H9 (cell line): ENCODE results near the gene CDH13. TPM values are rescaled to one million over a fixed set of nuclear protein-coding genes. Genes with fewer than 3 reads are reported as not detected.

Experiments
- DNase-seq: peaks from one replicate; pipeline ENCODE4 v3.0.0-alpha.2; 2017
- H2AFZ ChIP-seq: one replicate; pipeline ENCODE4 v1.6.1; 2013; ENCODE audit warnings: mild to moderate bottlenecking, low read length, control low read depth, moderate library complexity
- H2AK5ac ChIP-seq: 2 replicates; pipeline ENCODE4 v1.6.1; 2013; ENCODE audit warnings: low read length, control low read depth, mixed read lengths; ENCODE audit not compliant: insufficient read length
- H2BK120ac ChIP-seq: one replicate; pipeline ENCODE4 v1.6.1; 2013; ENCODE audit warnings: low read depth, mild to moderate bottlenecking, low read length, control low read depth, inconsistent platforms; ENCODE audit not compliant: poor library complexity, severe bottlenecking
- H2BK12ac ChIP-seq: 2 replicates; pipeline ENCODE4 v1.6.1; 2013; ENCODE audit warnings: low read length, control low read depth, mixed read lengths, low read depth; ENCODE audit not compliant: insufficient read length
- H2BK15ac ChIP-seq: 2 replicates; pipeline ENCODE4 v1.6.1; 2013; ENCODE audit warnings: low read depth, low read length, control low read depth
- H2BK20ac ChIP-seq: one replicate; pipeline ENCODE4 v1.6.1; 2013; ENCODE audit warnings: low read depth, mild to moderate bottlenecking, low read length, control low read depth, inconsistent platforms; ENCODE audit not compliant: poor library complexity, severe bottlenecking
- H2BK5ac ChIP-seq: 2 replicates; pipeline ENCODE4 v1.6.1; 2013; ENCODE audit warnings: low read length, control low read depth, mixed read lengths; ENCODE audit not compliant: insufficient read length
- H3K14ac ChIP-seq: 2 replicates; pipeline ENCODE4 v1.6.1; 2013; ENCODE audit warnings: low read length, control low read depth; ENCODE audit not compliant: insufficient read depth
- H3K18ac ChIP-seq: 2 replicates; pipeline ENCODE4 v1.6.1; 2013; ENCODE audit warnings: low read depth, mild to moderate bottlenecking, mixed read lengths, low read length, control low read depth; ENCODE audit not compliant: insufficient read length
- H3K23ac ChIP-seq: 2 replicates; pipeline ENCODE4 v1.6.1; 2013; ENCODE audit warnings: low read length, control low read depth, mixed read lengths, low read depth; ENCODE audit not compliant: insufficient read length
- H3K23me2 ChIP-seq: 2 replicates; pipeline ENCODE4 v1.6.1; 2013; ENCODE audit warnings: low read depth, mild to moderate bottlenecking, mixed read lengths, low read length, control low read depth; ENCODE audit not compliant: insufficient read length, poor library complexity, severe bottlenecking
- H3K27ac ChIP-seq: 2 replicates; pipeline ENCODE4 v1.5.1; 2013; ENCODE audit warnings: low read length, control low read depth, mixed read lengths, low read depth; ENCODE audit not compliant: insufficient read length
- H3K27me3 ChIP-seq: 2 replicates; pipeline ENCODE4 v1.6.1; 2013; ENCODE audit warnings: low read length, control low read depth, inconsistent platforms; ENCODE audit not compliant: insufficient read depth
- H3K4ac ChIP-seq: 2 replicates; pipeline ENCODE4 v1.6.1; 2013; ENCODE audit warnings: low read depth, mild to moderate bottlenecking, control low read depth, inconsistent platforms, low read length, moderate library complexity
- H3K4me1 ChIP-seq: 2 replicates; pipeline ENCODE4 v1.6.1; 2013; ENCODE audit warnings: low read length, control low read depth, inconsistent platforms; ENCODE audit not compliant: insufficient read depth
- H3K4me2 ChIP-seq: 2 replicates; pipeline ENCODE4 v1.6.1; 2013; ENCODE audit warnings: low read length, control low read depth, mixed read lengths; ENCODE audit not compliant: insufficient read length, insufficient read depth
- H3K56ac ChIP-seq: 2 replicates; pipeline ENCODE4 v1.6.1; 2013; ENCODE audit warnings: low read depth, mild to moderate bottlenecking, mixed read lengths, low read length, control low read depth; ENCODE audit not compliant: insufficient read length
- H3K79me1 ChIP-seq: 2 replicates; pipeline ENCODE4 v1.6.1; 2013; ENCODE audit warnings: low read depth, mild to moderate bottlenecking, moderate library complexity, low read length, control low read depth, inconsistent platforms; ENCODE audit not compliant: insufficient read depth, poor library complexity, severe bottlenecking
- H3K79me2 ChIP-seq: 2 replicates; pipeline ENCODE4 v1.6.1; 2013; ENCODE audit warnings: low read length, control low read depth, inconsistent platforms; ENCODE audit not compliant: insufficient read depth
- H3K9ac ChIP-seq: 2 replicates; pipeline ENCODE4 v1.6.1; 2013; ENCODE audit warnings: low read length, control low read depth, mixed read lengths; ENCODE audit not compliant: insufficient read length; ENCODE audit errors: extremely low read depth
- H3K9me3 ChIP-seq: one replicate; pipeline ENCODE4 v1.6.1; 2013; ENCODE audit warnings: low read depth, low read length, inconsistent platforms; ENCODE audit not compliant: control insufficient read depth
- H3T11ph ChIP-seq: one replicate; pipeline ENCODE4 v1.6.1; 2013; ENCODE audit warnings: mild to moderate bottlenecking, low read length, control low read depth, inconsistent platforms
- H4K20me1 ChIP-seq: one replicate; pipeline ENCODE4 v1.6.1; 2013; ENCODE audit not compliant: control insufficient read depth, insufficient read length, insufficient read depth
- H4K5ac ChIP-seq: 2 replicates; pipeline ENCODE4 v1.6.1; 2013; ENCODE audit warnings: low read depth, mild to moderate bottlenecking, mixed read lengths, low read length, control low read depth; ENCODE audit not compliant: insufficient read length
- H4K8ac ChIP-seq: replicated peaks from 2 replicates; pipeline ENCODE4 v1.6.1; 2013; ENCODE audit warnings: low read length, control low read depth, mixed read lengths, low read depth; ENCODE audit not compliant: insufficient read length
- H4K91ac ChIP-seq: 2 replicates; pipeline ENCODE4 v1.6.1; 2013; ENCODE audit warnings: low read depth, mild to moderate bottlenecking, moderate library complexity, mixed read lengths, low read length, control low read depth; ENCODE audit not compliant: insufficient read length
- H3K27ac Mint-ChIP-seq, 3 experiments: 2 replicates in 2 of 3; 3 replicates in 1 of 3; pipeline ENCODE4 v1.8.0; 2020 to 2021; ENCODE audit warnings: mixed read lengths in 3 of 3, mild to moderate bottlenecking in 1 of 3, moderate library complexity in 1 of 3
- H3K27me3 Mint-ChIP-seq: 2 replicates; pipeline ENCODE4 v1.8.0; 2021; ENCODE audit warnings: low read depth, mild to moderate bottlenecking, moderate library complexity, mixed read lengths
- H3K36me3 Mint-ChIP-seq, 3 experiments: 2 replicates in 2 of 3; 3 replicates in 1 of 3; pipeline ENCODE4 v1.8.0; 2020 to 2021; ENCODE audit warnings: low read depth in 3 of 3, mixed read lengths in 3 of 3; ENCODE audit not compliant: insufficient read depth in 1 of 3
- H3K4me1 Mint-ChIP-seq, 2 experiments: 2 replicates each; pipeline ENCODE4 v1.8.0; 2020; ENCODE audit warnings: mixed read lengths in 2 of 2
- H3K4me3 Mint-ChIP-seq, 2 experiments: 2 replicates in 1 of 2; 3 replicates in 1 of 2; pipeline ENCODE4 v1.8.0; 2020 to 2021; ENCODE audit warnings: mild to moderate bottlenecking in 2 of 2, mixed read lengths in 2 of 2, moderate library complexity in 1 of 2
- H3K9me3 Mint-ChIP-seq, 2 experiments: 2 replicates in 1 of 2; 3 replicates in 1 of 2; pipeline ENCODE4 v1.8.0; 2020; ENCODE audit warnings: mild to moderate bottlenecking in 2 of 2, mixed read lengths in 2 of 2, moderate library complexity in 1 of 2
- CTCF ChIP-seq: fragments of 200-600 bp; sonication (generic); conservative IDR thresholded peaks from 3 replicates; pipeline ENCODE4 v1.8.0; 2021; ENCODE audit warnings: antibody characterized with exemption, mild to moderate bottlenecking
- WGBS: extraction: QIAGEN DNeasy Blood & Tissue Kit; methylation state at CpG from one replicate; pipeline ENCODE4 v1.1.7; 2013; ENCODE audit warnings: missing lambda C conversion rate, low lambda C conversion rate, mixed read lengths; ENCODE audit not compliant: insufficient read length; ENCODE audit errors: extremely low coverage; 5-methylcytosine and 5-hydroxymethylcytosine counted together
- total RNA-seq: library from RNA; stranded (reverse); gene quantifications from 2 replicates; pipeline ENCODE4 v1.2.1, GENCODE V29; 2021

CDH13 gene
- total RNA-seq, 1 experiment from 2014 or later, result 1.5 TPM

DNA sequence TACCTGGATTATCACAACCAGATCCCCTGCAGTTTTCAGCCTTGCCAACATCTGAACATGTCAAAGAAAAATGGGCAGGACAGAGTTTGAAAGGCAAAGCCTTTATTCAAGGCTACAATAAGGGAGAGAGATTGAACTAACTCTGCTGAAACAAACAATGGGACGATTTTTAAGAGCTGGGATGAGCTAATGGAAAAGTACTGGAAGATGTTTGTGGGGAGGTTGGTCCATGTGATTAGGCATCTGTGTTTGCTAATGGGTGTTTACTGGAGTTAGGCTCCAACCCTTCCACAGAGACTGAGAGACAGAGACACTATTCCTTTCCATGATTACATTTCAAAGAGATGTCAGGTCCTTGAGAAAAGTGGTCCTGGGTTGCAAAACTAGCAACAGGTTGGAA, 1146.0 kb downstream of the CDH13 start:
- Mint-ChIP-seq H3K9me3 (peaks cover 0 to 3% of the 10 kb centered on the region in 2 experiments; a peak in 2 of 5 replicates), H3K4me3 (no peak overlapping the region), H3K27me3 (no peaks in the 10 kb centered on the region), H3K27ac (no peak overlapping the region), H3K4me1 (peaks cover 28 to 29% of the 10 kb centered on the region in 2 experiments), H3K36me3 (no peaks in the 10 kb centered on the region; a peak in 1 of 7 replicates)
- Histone ChIP-seq H3K18ac (no peak overlapping the region), H2AFZ (no peak overlapping the region), H3T11ph (no peak overlapping the region), H3K9me3 (no peaks in the 10 kb centered on the region), H4K91ac (no peak overlapping the region), H2BK15ac (no peak overlapping the region), H3K56ac (no peak overlapping the region), H3K79me1 (no peaks in the 10 kb centered on the region), H2BK12ac (no peak overlapping the region), H2BK5ac (no peak overlapping the region), H3K4me2 (no peak overlapping the region), H3K27ac (no peak overlapping the region), H3K14ac (no peak overlapping the region), H3K79me2 (no peaks in the 10 kb centered on the region), H2BK120ac (no peak overlapping the region), H4K20me1 (no peaks in the 10 kb centered on the region), H3K27me3 (no peaks in the 10 kb centered on the region), H3K4ac (no peak overlapping the region), H3K9ac (no peak overlapping the region), H3K23ac (no peak overlapping the region), H2AK5ac (no peak overlapping the region), H3K23me2 (no peaks in the 10 kb centered on the region), H3K4me1 (peaks cover 12% of the 10 kb centered on the region; the same call in 1 of the 2 replicates), H2BK20ac (no peak overlapping the region), H4K5ac (no peak overlapping the region), H4K8ac (no peak overlapping the region)
- no CpG with 5 or more reads among the region's 1 CpG for WGBS
- no peak for DNase-seq
- no peak for TF ChIP-seq CTCF
